ENCODE measurements around the gene ZSWIM8.

DNA sequence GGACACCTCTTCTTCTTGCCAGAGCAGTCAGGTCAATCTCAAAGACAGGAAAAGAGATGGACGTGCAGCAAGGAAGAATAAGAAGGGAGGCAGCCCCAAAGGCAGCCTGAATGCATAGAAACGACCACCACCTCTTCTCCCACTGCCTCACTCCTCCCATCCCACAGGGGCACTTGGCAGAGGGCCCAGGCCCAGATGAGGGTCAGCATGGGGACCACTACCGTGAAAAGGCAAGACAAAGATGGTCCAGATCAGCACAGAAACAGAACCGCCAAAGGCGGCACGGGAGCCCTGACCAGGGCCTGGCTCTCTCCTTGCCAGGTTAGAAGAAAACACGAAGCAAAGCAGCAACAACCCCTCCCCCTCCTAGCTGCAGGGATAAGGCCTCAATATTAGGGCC is 27.9 kb downstream of the ZSWIM8 start:
- TF ChIP-seq, protein P1, sequence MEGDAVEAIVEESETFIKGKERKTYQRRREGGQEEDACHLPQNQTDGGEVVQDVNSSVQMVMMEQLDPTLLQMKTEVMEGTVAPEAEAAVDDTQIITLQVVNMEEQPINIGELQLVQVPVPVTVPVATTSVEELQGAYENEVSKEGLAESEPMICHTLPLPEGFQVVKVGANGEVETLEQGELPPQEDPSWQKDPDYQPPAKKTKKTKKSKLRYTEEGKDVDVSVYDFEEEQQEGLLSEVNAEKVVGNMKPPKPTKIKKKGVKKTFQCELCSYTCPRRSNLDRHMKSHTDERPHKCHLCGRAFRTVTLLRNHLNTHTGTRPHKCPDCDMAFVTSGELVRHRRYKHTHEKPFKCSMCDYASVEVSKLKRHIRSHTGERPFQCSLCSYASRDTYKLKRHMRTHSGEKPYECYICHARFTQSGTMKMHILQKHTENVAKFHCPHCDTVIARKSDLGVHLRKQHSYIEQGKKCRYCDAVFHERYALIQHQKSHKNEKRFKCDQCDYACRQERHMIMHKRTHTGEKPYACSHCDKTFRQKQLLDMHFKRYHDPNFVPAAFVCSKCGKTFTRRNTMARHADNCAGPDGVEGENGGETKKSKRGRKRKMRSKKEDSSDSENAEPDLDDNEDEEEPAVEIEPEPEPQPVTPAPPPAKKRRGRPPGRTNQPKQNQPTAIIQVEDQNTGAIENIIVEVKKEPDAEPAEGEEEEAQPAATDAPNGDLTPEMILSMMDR (optimal IDR thresholded peaks at IDR 0.05 in 1 of 3, IDR thresholded peaks at IDR 0.05 in 1 of 3, conservative IDR thresholded peaks at IDR 0.05 in 1 of 3; ENCODE audit: extremely low read depth in 1 of 3, insufficient read depth in 2 of 3, low read length in 3 of 3): no peak
- TF ChIP-seq EZH2 (IDR thresholded peaks at IDR 0.05; ENCODE audit: low read length): no peak
